ENCODE measurements around the gene RIMOC1. TPM values are rescaled to one million over a fixed set of nuclear protein-coding genes. Genes with fewer than 3 reads are reported as not detected.
A peak's percentile ranks its signal among the peaks of the same experiment; 100 is the strongest.

The RIMOC1 gene
- total RNA-seq, 1 experiment from 2014 or later: 30.5 TPM

DNA sequence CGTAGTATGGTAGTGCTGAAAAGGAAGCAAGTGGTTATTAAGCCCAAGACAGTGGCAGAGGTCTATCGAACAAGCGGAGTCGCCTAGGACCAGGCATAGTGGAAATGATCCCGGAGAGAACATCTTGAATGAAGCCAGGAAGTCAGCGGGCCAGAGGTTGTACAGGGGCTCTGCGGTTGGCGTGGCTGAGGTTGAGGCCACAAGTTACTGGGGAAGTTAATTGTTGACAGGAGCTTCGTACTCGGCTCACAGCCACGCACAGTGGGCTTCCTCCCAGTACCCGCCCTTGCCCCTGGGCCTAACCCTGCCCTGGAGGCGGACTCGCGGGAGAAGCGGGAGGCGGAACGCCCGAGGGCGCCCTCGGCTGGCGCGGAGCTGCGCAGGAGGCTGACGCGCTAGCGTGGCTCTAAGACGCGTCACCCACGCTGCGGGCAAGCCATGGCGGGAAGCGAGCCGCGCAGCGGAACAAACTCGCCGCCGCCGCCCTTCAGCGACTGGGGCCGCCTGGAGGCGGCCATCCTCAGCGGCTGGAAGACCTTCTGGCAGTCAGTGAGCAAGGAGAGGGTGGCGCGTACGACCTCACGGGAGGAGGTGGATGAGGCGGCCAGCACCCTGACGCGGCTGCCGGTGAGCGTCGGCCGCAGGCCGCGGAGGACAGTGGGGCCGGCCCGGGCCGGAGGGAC is 20.9 kb downstream of the RIMOC1 start, which contains the start of gene FBXO4:
Gene FBXO4 (plus strand): TSS at position 410 of the 683 bp plus-strand sequence. CDS start 29 bp downstream, at position 439.
- Mint-ChIP-seq H3K4me1 (peaks cover 9% of the 10 kb centered on the region), H3K9me3 (no peaks in the 10 kb centered on the region), H3K27ac (no peak within 1 kb of the TSS), H3K36me3 (no peaks in the 10 kb centered on the region), H3K27me3 (ENCODE audit: low read depth) (no peaks in the 10 kb centered on the region), H3K4me3 (peak within 1 kb of the TSS; percentile 77)
- DNase-seq (ENCODE audit: low spot score) (peak; percentile 66), ATAC-seq (peak; percentile 90)
- ChIA-PET CTCF (interaction anchor here (0.7 to 1.3 kb wide), 3 partner anchors 29 to 202 kb away, joined by 3 to 12 read pairs (median 3); no protein-coding TSS in a partner anchor), POLR2A (interaction anchor here (1.0 to 1.2 kb wide), 2 partner anchors 21 to 902 kb away, joined by 3 to 5 read pairs; partner anchors contain the start of gene RIMOC1)
- TF ChIP-seq HMGXB4 (CRISPR knock-in tag; IDR thresholded peaks at IDR 0.05) (peak; percentile 96; the same call in 1 of the 2 replicates), EMX1 (CRISPR knock-in tag; IDR thresholded peaks at IDR 0.05) (peak; percentile 86; the same call in 1 of the 2 replicates), SMAD3 (CRISPR knock-in tag; IDR thresholded peaks at IDR 0.05; ENCODE audit: borderline replicate concordance) (no peak), GABPB1 (CRISPR knock-in tag; IDR thresholded peaks at IDR 0.05) (peak; percentile 47; the same call in 1 of the 2 replicates), ATF1 (CRISPR knock-in tag; IDR thresholded peaks at IDR 0.05) (no peak), E2F4 (CRISPR knock-in tag; IDR thresholded peaks at IDR 0.05; ENCODE audit: borderline replicate concordance, low read depth) (peak; percentile 54; the same call in 1 of the 2 replicates), FOXP1 (CRISPR knock-in tag; IDR thresholded peaks at IDR 0.05; ENCODE audit: borderline replicate concordance) (peak; percentile 46; the same call in 1 of the 2 replicates)
- TF ChIP-seq, protein P1, sequence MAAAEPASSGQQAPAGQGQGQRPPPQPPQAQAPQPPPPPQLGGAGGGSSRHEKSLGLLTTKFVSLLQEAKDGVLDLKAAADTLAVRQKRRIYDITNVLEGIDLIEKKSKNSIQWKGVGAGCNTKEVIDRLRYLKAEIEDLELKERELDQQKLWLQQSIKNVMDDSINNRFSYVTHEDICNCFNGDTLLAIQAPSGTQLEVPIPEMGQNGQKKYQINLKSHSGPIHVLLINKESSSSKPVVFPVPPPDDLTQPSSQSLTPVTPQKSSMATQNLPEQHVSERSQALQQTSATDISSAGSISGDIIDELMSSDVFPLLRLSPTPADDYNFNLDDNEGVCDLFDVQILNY (CRISPR knock-in tag; IDR thresholded peaks at IDR 0.05): 0 out of 2 replicates have a peak, but pooled peaks have one; percentile 67
- TF ChIP-seq, protein P2, sequence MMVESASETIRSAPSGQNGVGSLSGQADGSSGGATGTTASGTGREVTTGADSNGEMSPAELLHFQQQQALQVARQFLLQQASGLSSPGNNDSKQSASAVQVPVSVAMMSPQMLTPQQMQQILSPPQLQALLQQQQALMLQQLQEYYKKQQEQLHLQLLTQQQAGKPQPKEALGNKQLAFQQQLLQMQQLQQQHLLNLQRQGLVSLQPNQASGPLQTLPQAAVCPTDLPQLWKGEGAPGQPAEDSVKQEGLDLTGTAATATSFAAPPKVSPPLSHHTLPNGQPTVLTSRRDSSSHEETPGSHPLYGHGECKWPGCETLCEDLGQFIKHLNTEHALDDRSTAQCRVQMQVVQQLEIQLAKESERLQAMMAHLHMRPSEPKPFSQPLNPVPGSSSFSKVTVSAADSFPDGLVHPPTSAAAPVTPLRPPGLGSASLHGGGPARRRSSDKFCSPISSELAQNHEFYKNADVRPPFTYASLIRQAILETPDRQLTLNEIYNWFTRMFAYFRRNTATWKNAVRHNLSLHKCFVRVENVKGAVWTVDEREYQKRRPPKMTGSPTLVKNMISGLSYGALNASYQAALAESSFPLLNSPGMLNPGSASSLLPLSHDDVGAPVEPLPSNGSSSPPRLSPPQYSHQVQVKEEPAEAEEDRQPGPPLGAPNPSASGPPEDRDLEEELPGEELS (CRISPR knock-in tag; IDR thresholded peaks at IDR 0.05): peak; percentile 72; the same call in 1 of the 2 replicates

DNA sequence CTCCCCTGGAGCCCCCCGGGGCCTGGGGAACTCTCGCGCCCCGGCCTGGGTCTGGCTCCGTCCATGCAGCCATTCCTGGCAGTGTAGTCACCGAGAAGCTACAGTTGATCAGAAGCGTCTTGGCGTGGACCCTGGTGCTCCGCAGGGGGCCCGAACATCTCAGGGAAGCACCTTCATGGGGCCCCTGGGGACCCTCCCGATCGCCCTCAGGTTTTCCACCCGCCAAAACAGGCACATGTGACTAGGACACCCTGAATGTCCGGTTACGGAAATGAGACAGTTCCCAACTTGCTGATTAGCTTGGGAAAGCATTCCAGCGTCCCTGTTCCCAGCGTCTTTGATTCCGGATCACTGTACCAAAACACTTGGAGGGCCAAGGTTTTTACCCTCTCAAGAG is 21.4 kb downstream of the RIMOC1 start:
- Mint-ChIP-seq H3K4me1 (peaks cover 9% of the 10 kb centered on the region), H3K9me3 (no peaks in the 10 kb centered on the region), H3K36me3 (no peaks in the 10 kb centered on the region), H3K27ac (no peak overlapping the region), H3K27me3 (ENCODE audit: low read depth) (no peaks in the 10 kb centered on the region), H3K4me3 (peak overlapping the region; percentile 77)
- ATAC-seq (no peak), DNase-seq (ENCODE audit: low spot score) (no peak)
- CTCF ChIA-PET: interaction anchor here (0.7 to 1.3 kb wide), 3 partner anchors 29 to 203 kb away, joined by 3 to 12 read pairs (median 3); no protein-coding TSS in a partner anchor
- TF ChIP-seq, protein P3, sequence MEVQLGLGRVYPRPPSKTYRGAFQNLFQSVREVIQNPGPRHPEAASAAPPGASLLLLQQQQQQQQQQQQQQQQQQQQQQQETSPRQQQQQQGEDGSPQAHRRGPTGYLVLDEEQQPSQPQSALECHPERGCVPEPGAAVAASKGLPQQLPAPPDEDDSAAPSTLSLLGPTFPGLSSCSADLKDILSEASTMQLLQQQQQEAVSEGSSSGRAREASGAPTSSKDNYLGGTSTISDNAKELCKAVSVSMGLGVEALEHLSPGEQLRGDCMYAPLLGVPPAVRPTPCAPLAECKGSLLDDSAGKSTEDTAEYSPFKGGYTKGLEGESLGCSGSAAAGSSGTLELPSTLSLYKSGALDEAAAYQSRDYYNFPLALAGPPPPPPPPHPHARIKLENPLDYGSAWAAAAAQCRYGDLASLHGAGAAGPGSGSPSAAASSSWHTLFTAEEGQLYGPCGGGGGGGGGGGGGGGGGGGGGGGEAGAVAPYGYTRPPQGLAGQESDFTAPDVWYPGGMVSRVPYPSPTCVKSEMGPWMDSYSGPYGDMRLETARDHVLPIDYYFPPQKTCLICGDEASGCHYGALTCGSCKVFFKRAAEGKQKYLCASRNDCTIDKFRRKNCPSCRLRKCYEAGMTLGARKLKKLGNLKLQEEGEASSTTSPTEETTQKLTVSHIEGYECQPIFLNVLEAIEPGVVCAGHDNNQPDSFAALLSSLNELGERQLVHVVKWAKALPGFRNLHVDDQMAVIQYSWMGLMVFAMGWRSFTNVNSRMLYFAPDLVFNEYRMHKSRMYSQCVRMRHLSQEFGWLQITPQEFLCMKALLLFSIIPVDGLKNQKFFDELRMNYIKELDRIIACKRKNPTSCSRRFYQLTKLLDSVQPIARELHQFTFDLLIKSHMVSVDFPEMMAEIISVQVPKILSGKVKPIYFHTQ (CRISPR knock-in tag; IDR thresholded peaks at IDR 0.05): no peak
- TF ChIP-seq NR2C2 (CRISPR knock-in tag; IDR thresholded peaks at IDR 0.05): no peak
- no peak for TF ChIP-seq ERG (CRISPR knock-in tag; IDR thresholded peaks at IDR 0.05)
- TF ChIP-seq ZNF121 (CRISPR knock-in tag; IDR thresholded peaks at IDR 0.05): no peak
- no peak for TF ChIP-seq ZNF138 (CRISPR knock-in tag; conservative IDR thresholded peaks at IDR 0.05)
- no peak for TF ChIP-seq PRRX2 (CRISPR knock-in tag; IDR thresholded peaks at IDR 0.05)
- TF ChIP-seq ZNF423 (CRISPR knock-in tag; IDR thresholded peaks at IDR 0.05): 0 out of 2 replicates have a peak, but pooled peaks have one; percentile 41
- POLR2A ChIA-PET: interaction anchor here (1.0 to 1.2 kb wide), 2 partner anchors 22 to 903 kb away, joined by 3 to 5 read pairs; partner anchors contain the start of gene RIMOC1
